Activated naive CD4-positive, alpha-beta T cell treated with anti-CD3 and anti-CD28 coated beads, Interleukin-2, amount 10 ng/mL, durations not matched to agents 7 days and 5 days (primary cell): ENCODE results near the gene FOXA1.

Experiments used
- CTCF ChIA-PET: fragments of 350-600 bp; sonication (Branson Sonifier 250); formaldehyde crosslinking; loops from one replicate; lab custom pipeline; 2021; ENCODE audit warnings: antibody characterized with exemption; lab: Charles Lee
- DNase-seq: peaks from one replicate; pipeline ENCODE4 v3.0.0-alpha.2; 2020
- H3K27ac Mint-ChIP-seq: one replicate; pipeline ENCODE4 v1.8.0; 2021; ENCODE audit warnings: mild to moderate bottlenecking, moderate library complexity, mixed read lengths
- H3K27me3 Mint-ChIP-seq: one replicate; pipeline ENCODE4 v1.8.0; 2021; ENCODE audit warnings: mild to moderate bottlenecking, mixed read lengths
- H3K36me3 Mint-ChIP-seq: one replicate; pipeline ENCODE4 v1.8.0; 2021; ENCODE audit warnings: mixed read lengths
- H3K4me1 Mint-ChIP-seq: one replicate; pipeline ENCODE4 v1.8.0; 2021; ENCODE audit warnings: mixed read lengths
- H3K4me3 Mint-ChIP-seq: one replicate; pipeline ENCODE4 v1.8.0; 2021; ENCODE audit warnings: mild to moderate bottlenecking, moderate library complexity, mixed read lengths
- H3K9me3 Mint-ChIP-seq: one replicate; pipeline ENCODE4 v1.8.0; 2021; ENCODE audit warnings: mixed read lengths

Gene FOXA1

GRCh38 chr14:37597538-37597913 is 2.5 kb upstream of the FOXA1 start:
- peaks cover 19% of the 10 kb centered on the region for H3K36me3 Mint-ChIP-seq
- peaks cover 10% of the 10 kb centered on the region for H3K9me3 Mint-ChIP-seq
- DNase-seq = no peak
- H3K4me1 Mint-ChIP-seq = peaks cover 17% of the 10 kb centered on the region
- no peak overlapping the region for H3K4me3 Mint-ChIP-seq
- H3K27ac Mint-ChIP-seq = no peak overlapping the region
- H3K27me3 Mint-ChIP-seq = peaks cover 96% of the 10 kb centered on the region
- CTCF ChIA-PET = no interaction called here

- H3K9me3 Mint-ChIP-seq = peaks cover 11% of the 10 kb centered on the region
- CTCF ChIA-PET = no interaction called here
- no peak overlapping the region for H3K4me3 Mint-ChIP-seq
- H3K4me1 Mint-ChIP-seq = peaks cover 17% of the 10 kb centered on the region
- H3K27me3 Mint-ChIP-seq = peaks cover 97% of the 10 kb centered on the region
- no peak overlapping the region for H3K27ac Mint-ChIP-seq
- H3K36me3 Mint-ChIP-seq = peaks cover 20% of the 10 kb centered on the region
- no peak for DNase-seq
Observed at GRCh38 chr14:37596790-37597472, 1.9 kb upstream of the FOXA1 start.

GRCh38 chr14:37595809-37596621 is 966 bp upstream of the FOXA1 start:
- DNase-seq = peak; percentile 42
- H3K4me1 Mint-ChIP-seq = peaks cover 17% of the 10 kb centered on the region
- peak overlapping the region; percentile 82 for H3K27ac Mint-ChIP-seq
- peaks cover 97% of the 10 kb centered on the region for H3K27me3 Mint-ChIP-seq
- H3K9me3 Mint-ChIP-seq = peaks cover 11% of the 10 kb centered on the region
- CTCF ChIA-PET = no interaction called here
- peaks cover 23% of the 10 kb centered on the region for H3K36me3 Mint-ChIP-seq
- H3K4me3 Mint-ChIP-seq = peak overlapping the region; percentile 41

- CTCF ChIA-PET = no interaction called here
- Mint-ChIP-seq H3K27ac (peak overlapping the region; percentile 6), H3K9me3 (peaks cover 11% of the 10 kb centered on the region), H3K4me1 (peaks cover 17% of the 10 kb centered on the region), H3K27me3 (peaks cover 96% of the 10 kb centered on the region), H3K4me3 (peak overlapping the region; percentile 27), H3K36me3 (peaks cover 23% of the 10 kb centered on the region)
- DNase-seq = peak; percentile 47
Observed at GRCh38 chr14:37594238-37594970, 645 bp downstream of the FOXA1 start.

- no peak for DNase-seq
- H3K27me3 Mint-ChIP-seq = peaks cover 96% of the 10 kb centered on the region
- peaks cover 11% of the 10 kb centered on the region for H3K4me1 Mint-ChIP-seq
- peaks cover 7% of the 10 kb centered on the region for H3K9me3 Mint-ChIP-seq
- H3K36me3 Mint-ChIP-seq = peaks cover 21% of the 10 kb centered on the region
- peak overlapping the region; percentile 27 for H3K4me3 Mint-ChIP-seq
- H3K27ac Mint-ChIP-seq = peak overlapping the region; percentile 15
- CTCF ChIA-PET = interaction anchor here (0.7 kb wide), 1 partner anchor 346 kb away, joined by 5 read pairs; no protein-coding TSS in a partner anchor
Observed at GRCh38 chr14:37593511-37594237, 1.4 kb downstream of the FOXA1 start.

GRCh38 chr14:37592482-37593408 is 2.3 kb downstream of the FOXA1 start:
- H3K36me3 Mint-ChIP-seq = peaks cover 21% of the 10 kb centered on the region
- H3K27me3 Mint-ChIP-seq = peaks cover 96% of the 10 kb centered on the region
- H3K4me1 Mint-ChIP-seq = peaks cover 11% of the 10 kb centered on the region
- CTCF ChIA-PET = interaction anchor here (0.7 kb wide), 1 partner anchor 346 kb away, joined by 5 read pairs; no protein-coding TSS in a partner anchor
- H3K4me3 Mint-ChIP-seq = peak overlapping the region; percentile 21
- H3K27ac Mint-ChIP-seq = peak overlapping the region; percentile 67
- peaks cover 6% of the 10 kb centered on the region for H3K9me3 Mint-ChIP-seq
- no peak for DNase-seq

- no peak for DNase-seq
- Mint-ChIP-seq H3K36me3 (peaks cover 16% of the 10 kb centered on the region), H3K9me3 (peaks cover 6% of the 10 kb centered on the region), H3K4me3 (no peak overlapping the region), H3K4me1 (peaks cover 11% of the 10 kb centered on the region), H3K27ac (no peak overlapping the region), H3K27me3 (peaks cover 96% of the 10 kb centered on the region)
- CTCF ChIA-PET = no interaction called here
Observed at GRCh38 chr14:37591941-37592481, 3.0 kb downstream of the FOXA1 start.

GRCh38 chr14:37591311-37591940 is 3.6 kb downstream of the FOXA1 start:
- CTCF ChIA-PET = no interaction called here
- peak overlapping the region; percentile 73 for H3K27ac Mint-ChIP-seq
- H3K27me3 Mint-ChIP-seq = peaks cover 91% of the 10 kb centered on the region
- peaks cover 6% of the 10 kb centered on the region for H3K9me3 Mint-ChIP-seq
- H3K4me1 Mint-ChIP-seq = peaks cover 10% of the 10 kb centered on the region
- peaks cover 16% of the 10 kb centered on the region for H3K36me3 Mint-ChIP-seq
- no peak for DNase-seq
- peak overlapping the region; percentile 31 for H3K4me3 Mint-ChIP-seq

- Mint-ChIP-seq H3K36me3 (peaks cover 15% of the 10 kb centered on the region), H3K4me1 (peaks cover 5% of the 10 kb centered on the region), H3K27ac (peak overlapping the region; percentile 73), H3K4me3 (no peak overlapping the region), H3K9me3 (peaks cover 6% of the 10 kb centered on the region), H3K27me3 (peaks cover 91% of the 10 kb centered on the region)
- CTCF ChIA-PET = no interaction called here
- DNase-seq = no peak
Observed at GRCh38 chr14:37590428-37591139, 4.5 kb downstream of the FOXA1 start.

GRCh38 chr14:37589715-37590427 is 5.2 kb downstream of the FOXA1 start:
- Mint-ChIP-seq H3K4me1 (peaks cover 4% of the 10 kb centered on the region), H3K27me3 (peaks cover 91% of the 10 kb centered on the region), H3K36me3 (peaks cover 15% of the 10 kb centered on the region), H3K9me3 (peaks cover 6% of the 10 kb centered on the region), H3K4me3 (no peak overlapping the region), H3K27ac (no peak overlapping the region)
- no peak for DNase-seq
- CTCF ChIA-PET = no interaction called here

GRCh38 chr14:37588956-37589714 is 5.9 kb downstream of the FOXA1 start:
- Mint-ChIP-seq H3K9me3 (peaks cover 6% of the 10 kb centered on the region), H3K4me3 (no peak overlapping the region), H3K27ac (no peak overlapping the region), H3K36me3 (peaks cover 13% of the 10 kb centered on the region), H3K27me3 (peaks cover 91% of the 10 kb centered on the region), H3K4me1 (peaks cover 2% of the 10 kb centered on the region)
- CTCF ChIA-PET = no interaction called here
- DNase-seq = no peak
